GM19238 (cell line): Measurements from ENCODE around the gene C1QL1.

Experiments
- DNase-seq: peaks from one replicate; pipeline ENCODE4 v3.0.0; 2011; ENCODE audit warnings: low spot score; ENCODE audit not compliant: insufficient read length

C1QL1 gene

GRCh38 chr17:44915862-44916780 lies 52.0 kb downstream of the C1QL1 start:
- DNase-seq = no peak

- no peak for DNase-seq
These were observed 52.8 kb downstream of the C1QL1 start, which contains the start of gene GFAP for GRCh38 chr17:44915321-44915726. Gene GFAP, minus strand, starts transcription at chr17:44915500. Its CDS starts 14 bp downstream, at chr17:44915486.

- no peak for DNase-seq
These were observed 53.3 kb downstream of the C1QL1 start for GRCh38 chr17:44914698-44915271.

- DNase-seq = no peak
These were observed 54.0 kb downstream of the C1QL1 start for GRCh38 chr17:44914148-44914547.

- no peak for DNase-seq
These were observed 54.4 kb downstream of the C1QL1 start for GRCh38 chr17:44913676-44914075.

GRCh38 chr17:44912763-44913544 lies 55.1 kb downstream of the C1QL1 start:
- no peak for DNase-seq

- peak; percentile 52 for DNase-seq
These were observed 56.7 kb downstream of the C1QL1 start for GRCh38 chr17:44911133-44912001.

GRCh38 chr17:44910231-44911106 lies 57.6 kb downstream of the C1QL1 start:
- no peak for DNase-seq
